DMS153 treated with DMSO at 0.1 percent for 48 hours (cell line): ENCODE results near the gene OR8H2.
"Not testable (repeated sequence)": the region's sequence is repeated elsewhere in the genome, so short reads cannot be mapped to it uniquely, and the experiment has no call there.

ENCODE experiments used
- DNase-seq: peaks from one replicate; lab custom pipeline; 2025; ENCODE audit not compliant: unreplicated experiment; lab: John Stamatoyannopoulos, UW

The OR8H2 gene

GRCh38 chr11:56103210-56103737 is at the start of gene OR8H2:
Gene OR8H2, plus strand, starts transcription at chr11:56103687. Its CDS starts 1,356 bp downstream, at chr11:56105043.
- no peak for DNase-seq

GRCh38 chr11:56056366-56056765 is 47.1 kb upstream of the OR8H2 start:
- DNase-seq, result not testable (repeated sequence)

GRCh38 chr11:56057661-56058237 is 45.7 kb upstream of the OR8H2 start:
- DNase-seq, result not testable (repeated sequence)

GRCh38 chr11:56058260-56058780 is 45.2 kb upstream of the OR8H2 start:
- DNase-seq, result not testable (repeated sequence)

GRCh38 chr11:56066980-56067379 is 36.5 kb upstream of the OR8H2 start:
- DNase-seq, result no peak

- DNase-seq, result peak; percentile 1
These were observed 13.8 kb upstream of the OR8H2 start for GRCh38 chr11:56089697-56090096.

GRCh38 chr11:56093008-56093407 is 10.5 kb upstream of the OR8H2 start, which contains the start of gene OR8I2:
Gene OR8I2, plus strand, starts transcription at chr11:56093308. Its CDS starts 0 bp downstream, at chr11:56093308.
- no peak for DNase-seq

- no peak for DNase-seq
These were observed 18.6 kb downstream of the OR8H2 start, which contains the start of gene OR8H3 for GRCh38 chr11:56122073-56122472. Gene OR8H3, plus strand, starts transcription at chr11:56122373. Its CDS starts 0 bp downstream, at chr11:56122373.

GRCh38 chr11:56140151-56140661 is 36.7 kb downstream of the OR8H2 start, which contains the start of gene OR8J3:
Gene OR8J3, minus strand, starts transcription at chr11:56140201. Its CDS starts 2,483 bp downstream, at chr11:56137718.
- no peak for DNase-seq

GRCh38 chr11:56143681-56144080 is 40.2 kb downstream of the OR8H2 start:
- DNase-seq, result not testable (repeated sequence)

- no peak for DNase-seq
These were observed 47.9 kb downstream of the OR8H2 start for GRCh38 chr11:56151376-56151775.

- no peak for DNase-seq
These were observed 48.8 kb downstream of the OR8H2 start for GRCh38 chr11:56152333-56152732.
